ENCODE measurements around the gene MGAT5.
A peak's percentile ranks its signal among the peaks of the same experiment; 100 is the strongest.

The MGAT5 gene

GRCh38 chr2:134408386-134408785, 154.5 kb downstream of the MGAT5 start:
- H3K4me3 ChIP-seq (ENCODE audit: low read depth in 1 of 2, low read length in 2 of 2), result no peak overlapping the region
- peaks cover 16 to 29% of the 10 kb centered on the region in 2 donors for H3K4me1 ChIP-seq (ENCODE audit: control insufficient read depth in 1 of 2, insufficient read depth in 2 of 2, low read length in 2 of 2)
- H3K27me3 ChIP-seq (ENCODE audit: control insufficient read depth in 1 of 2, insufficient read depth in 2 of 2, low read length in 2 of 2), result no peaks in the 10 kb centered on the region
- peaks cover 23 to 42% of the 10 kb centered on the region in 2 donors for H3K36me3 ChIP-seq (ENCODE audit: control insufficient read depth in 1 of 2, insufficient read depth in 2 of 2, low read length in 2 of 2)
- H3K9ac ChIP-seq (ENCODE audit: low read depth in 1 of 2, low read length in 2 of 2), result no peak overlapping the region
- H3K9me3 ChIP-seq (ENCODE audit: control insufficient read depth in 1 of 2, low read length in 2 of 2), result no peaks in the 10 kb centered on the region
- no peak overlapping the region for H3K27ac ChIP-seq (ENCODE audit: low read depth, low read length)

- no peaks in the 10 kb centered on the region for H3K27me3 ChIP-seq (ENCODE audit: control insufficient read depth in 1 of 2, insufficient read depth in 2 of 2, low read length in 2 of 2)
- H3K4me3 ChIP-seq (ENCODE audit: low read depth in 1 of 2, low read length in 2 of 2), result no peak overlapping the region
- no peaks in the 10 kb centered on the region for H3K9me3 ChIP-seq (ENCODE audit: control insufficient read depth in 1 of 2, low read length in 2 of 2)
- peaks cover 16 to 32% of the 10 kb centered on the region in 2 donors for H3K4me1 ChIP-seq (ENCODE audit: control insufficient read depth in 1 of 2, insufficient read depth in 2 of 2, low read length in 2 of 2)
- H3K36me3 ChIP-seq (ENCODE audit: control insufficient read depth in 1 of 2, insufficient read depth in 2 of 2, low read length in 2 of 2), result peaks cover 19 to 40% of the 10 kb centered on the region in 2 donors
- H3K27ac ChIP-seq (ENCODE audit: low read depth, low read length), result no peak overlapping the region
- no peak overlapping the region for H3K9ac ChIP-seq (ENCODE audit: low read depth in 1 of 2, low read length in 2 of 2)
Measured at GRCh38 chr2:134408791-134409190, 154.9 kb downstream of the MGAT5 start.

GRCh38 chr2:134410006-134410405, 156.1 kb downstream of the MGAT5 start:
- Histone ChIP-seq H3K27ac (ENCODE audit: low read depth, low read length) (no peak overlapping the region), H3K36me3 (ENCODE audit: control insufficient read depth in 1 of 2, insufficient read depth in 2 of 2, low read length in 2 of 2) (peaks cover 10 to 28% of the 10 kb centered on the region in 2 donors)

GRCh38 chr2:134410831-134411231, 157.0 kb downstream of the MGAT5 start:
- peaks cover 7 to 24% of the 10 kb centered on the region in 2 donors for H3K36me3 ChIP-seq (ENCODE audit: control insufficient read depth in 1 of 2, insufficient read depth in 2 of 2, low read length in 2 of 2)
- H3K4me3 ChIP-seq (ENCODE audit: low read depth in 1 of 2, low read length in 2 of 2), result no peak overlapping the region
- peaks cover 16 to 32% of the 10 kb centered on the region in 2 donors for H3K4me1 ChIP-seq (ENCODE audit: control insufficient read depth in 1 of 2, insufficient read depth in 2 of 2, low read length in 2 of 2)
- no peaks in the 10 kb centered on the region for H3K27me3 ChIP-seq (ENCODE audit: control insufficient read depth in 1 of 2, insufficient read depth in 2 of 2, low read length in 2 of 2)
- peak overlapping the region in 1 of 2 donors; percentile 1 for H3K9ac ChIP-seq (ENCODE audit: low read depth in 1 of 2, low read length in 2 of 2)
- H3K27ac ChIP-seq (ENCODE audit: low read depth, low read length), result no peak overlapping the region
- H3K9me3 ChIP-seq (ENCODE audit: control insufficient read depth in 1 of 2, low read length in 2 of 2), result no peaks in the 10 kb centered on the region

More at GRCh38 chr2:134410006-134410405, 156.1 kb downstream of the MGAT5 start:
- Histone ChIP-seq H3K27me3 (ENCODE audit: control insufficient read depth in 1 of 2, insufficient read depth in 2 of 2, low read length in 2 of 2) (no peaks in the 10 kb centered on the region), H3K9ac (ENCODE audit: low read depth in 1 of 2, low read length in 2 of 2) (peak overlapping the region in 1 of 2 donors; percentile 3), H3K4me1 (ENCODE audit: control insufficient read depth in 1 of 2, insufficient read depth in 2 of 2, low read length in 2 of 2) (peaks cover 16 to 32% of the 10 kb centered on the region in 2 donors), H3K9me3 (ENCODE audit: control insufficient read depth in 1 of 2, low read length in 2 of 2) (no peaks in the 10 kb centered on the region), H3K4me3 (ENCODE audit: low read depth in 1 of 2, low read length in 2 of 2) (no peak overlapping the region)

GRCh38 chr2:134411279-134411827, 157.5 kb downstream of the MGAT5 start:
- H3K27ac ChIP-seq (ENCODE audit: low read depth, low read length), result no peak overlapping the region
- peaks cover 16 to 32% of the 10 kb centered on the region in 2 donors for H3K4me1 ChIP-seq (ENCODE audit: control insufficient read depth in 1 of 2, insufficient read depth in 2 of 2, low read length in 2 of 2)
- H3K4me3 ChIP-seq (ENCODE audit: low read depth in 1 of 2, low read length in 2 of 2), result no peak overlapping the region
- H3K9me3 ChIP-seq (ENCODE audit: control insufficient read depth in 1 of 2, low read length in 2 of 2), result no peaks in the 10 kb centered on the region
- H3K27me3 ChIP-seq (ENCODE audit: control insufficient read depth in 1 of 2, insufficient read depth in 2 of 2, low read length in 2 of 2), result no peaks in the 10 kb centered on the region
- peaks cover 7 to 23% of the 10 kb centered on the region in 2 donors for H3K36me3 ChIP-seq (ENCODE audit: control insufficient read depth in 1 of 2, insufficient read depth in 2 of 2, low read length in 2 of 2)
- H3K9ac ChIP-seq (ENCODE audit: low read depth in 1 of 2, low read length in 2 of 2), result peak overlapping the region; percentile 1 to 35

- Histone ChIP-seq H3K4me1 (ENCODE audit: control insufficient read depth in 1 of 2, insufficient read depth in 2 of 2, low read length in 2 of 2) (peaks cover 16 to 33% of the 10 kb centered on the region in 2 donors), H3K9ac (ENCODE audit: low read depth in 1 of 2, low read length in 2 of 2) (peak overlapping the region in 1 of 2 donors; percentile 35), H3K36me3 (ENCODE audit: control insufficient read depth in 1 of 2, insufficient read depth in 2 of 2, low read length in 2 of 2) (peaks cover 3 to 19% of the 10 kb centered on the region in 2 donors), H3K9me3 (ENCODE audit: control insufficient read depth in 1 of 2, low read length in 2 of 2) (no peaks in the 10 kb centered on the region), H3K4me3 (ENCODE audit: low read depth in 1 of 2, low read length in 2 of 2) (peak overlapping the region in 1 of 2 donors; percentile 2), H3K27me3 (ENCODE audit: control insufficient read depth in 1 of 2, insufficient read depth in 2 of 2, low read length in 2 of 2) (no peaks in the 10 kb centered on the region), H3K27ac (ENCODE audit: low read depth, low read length) (no peak overlapping the region)
Measured at GRCh38 chr2:134411828-134412638, 158.2 kb downstream of the MGAT5 start.

- H3K4me1 ChIP-seq (ENCODE audit: control insufficient read depth in 1 of 2, insufficient read depth in 2 of 2, low read length in 2 of 2), result peaks cover 16 to 38% of the 10 kb centered on the region in 2 donors
- no peaks in the 10 kb centered on the region for H3K9me3 ChIP-seq (ENCODE audit: control insufficient read depth in 1 of 2, low read length in 2 of 2)
- no peaks in the 10 kb centered on the region for H3K27me3 ChIP-seq (ENCODE audit: control insufficient read depth in 1 of 2, insufficient read depth in 2 of 2, low read length in 2 of 2)
- peaks cover 0 to 13% of the 10 kb centered on the region in 2 donors for H3K36me3 ChIP-seq (ENCODE audit: control insufficient read depth in 1 of 2, insufficient read depth in 2 of 2, low read length in 2 of 2)
- no peak overlapping the region for H3K27ac ChIP-seq (ENCODE audit: low read depth, low read length)
- no peak overlapping the region for H3K4me3 ChIP-seq (ENCODE audit: low read depth in 1 of 2, low read length in 2 of 2)
- H3K9ac ChIP-seq (ENCODE audit: low read depth in 1 of 2, low read length in 2 of 2), result no peak overlapping the region
Measured at GRCh38 chr2:134412639-134412999, 158.7 kb downstream of the MGAT5 start.

- Histone ChIP-seq H3K9me3 (ENCODE audit: control insufficient read depth in 1 of 2, low read length in 2 of 2) (no peaks in the 10 kb centered on the region), H3K4me3 (ENCODE audit: low read depth in 1 of 2, low read length in 2 of 2) (no peak overlapping the region), H3K9ac (ENCODE audit: low read depth in 1 of 2, low read length in 2 of 2) (no peak overlapping the region), H3K27ac (ENCODE audit: low read depth, low read length) (no peak overlapping the region), H3K27me3 (ENCODE audit: control insufficient read depth in 1 of 2, insufficient read depth in 2 of 2, low read length in 2 of 2) (no peaks in the 10 kb centered on the region), H3K36me3 (ENCODE audit: control insufficient read depth in 1 of 2, insufficient read depth in 2 of 2, low read length in 2 of 2) (peaks cover 0 to 11% of the 10 kb centered on the region in 2 donors), H3K4me1 (ENCODE audit: control insufficient read depth in 1 of 2, insufficient read depth in 2 of 2, low read length in 2 of 2) (peaks cover 16 to 36% of the 10 kb centered on the region in 2 donors)
Measured at GRCh38 chr2:134413430-134413829, 159.6 kb downstream of the MGAT5 start.

- H3K4me1 ChIP-seq (ENCODE audit: control insufficient read depth in 1 of 2, insufficient read depth in 2 of 2, low read length in 2 of 2), result peaks cover 16 to 31% of the 10 kb centered on the region in 2 donors
- H3K9ac ChIP-seq (ENCODE audit: low read depth in 1 of 2, low read length in 2 of 2), result no peak overlapping the region
- H3K27ac ChIP-seq (ENCODE audit: low read depth, low read length), result no peak overlapping the region
Measured at GRCh38 chr2:134413912-134414311, 160.0 kb downstream of the MGAT5 start.

GRCh38 chr2:134416018-134416417, 162.1 kb downstream of the MGAT5 start:
- H3K4me3 ChIP-seq (ENCODE audit: low read depth in 1 of 2, low read length in 2 of 2), result no peak overlapping the region
- no peak overlapping the region for H3K9ac ChIP-seq (ENCODE audit: low read depth in 1 of 2, low read length in 2 of 2)
- peaks cover 0 to 11% of the 10 kb centered on the region in 2 donors for H3K36me3 ChIP-seq (ENCODE audit: control insufficient read depth in 1 of 2, insufficient read depth in 2 of 2, low read length in 2 of 2)
- H3K4me1 ChIP-seq (ENCODE audit: control insufficient read depth in 1 of 2, insufficient read depth in 2 of 2, low read length in 2 of 2), result peaks cover 12 to 23% of the 10 kb centered on the region in 2 donors
- H3K9me3 ChIP-seq (ENCODE audit: control insufficient read depth in 1 of 2, low read length in 2 of 2), result no peaks in the 10 kb centered on the region
- no peak overlapping the region for H3K27ac ChIP-seq (ENCODE audit: low read depth, low read length)
- H3K27me3 ChIP-seq (ENCODE audit: control insufficient read depth in 1 of 2, insufficient read depth in 2 of 2, low read length in 2 of 2), result no peaks in the 10 kb centered on the region

More at GRCh38 chr2:134413912-134414311, 160.0 kb downstream of the MGAT5 start:
- no peak overlapping the region for H3K4me3 ChIP-seq (ENCODE audit: low read depth in 1 of 2, low read length in 2 of 2)
- no peaks in the 10 kb centered on the region for H3K27me3 ChIP-seq (ENCODE audit: control insufficient read depth in 1 of 2, insufficient read depth in 2 of 2, low read length in 2 of 2)
- H3K9me3 ChIP-seq (ENCODE audit: control insufficient read depth in 1 of 2, low read length in 2 of 2), result no peaks in the 10 kb centered on the region
- peaks cover 0 to 11% of the 10 kb centered on the region in 2 donors for H3K36me3 ChIP-seq (ENCODE audit: control insufficient read depth in 1 of 2, insufficient read depth in 2 of 2, low read length in 2 of 2)

Data from duodenal mucosa (tissue), 2 donors.